Panc1 (cell line): ENCODE measurements around the gene MAP6D1.

ENCODE experiments used
- CTCF ChIP-seq: fragments of 450-650 bp; IDR thresholded peaks from 2 replicates; pipeline ENCODE4 v1.5.1; 2017; ENCODE audit warnings: mild to moderate bottlenecking
- POLR2AphosphoS5 ChIP-seq: IDR thresholded peaks from 2 replicates; pipeline ENCODE4 v1.6.1; 2012; ENCODE audit warnings: mild to moderate bottlenecking, low read depth, low read length, moderate library complexity
- REST ChIP-seq, 2 experiments: IDR thresholded peaks; 2 replicates each; pipeline ENCODE4 v1.6.1; 2011 to 2012; ENCODE audit warnings: low read depth in 2 of 2, control low read depth in 1 of 2, low read length in 1 of 2, mild to moderate bottlenecking in 1 of 2, moderate library complexity in 1 of 2; ENCODE audit not compliant: insufficient read depth in 1 of 2
- SIN3A ChIP-seq: IDR thresholded peaks from 2 replicates; pipeline ENCODE4 v1.6.1; 2012; ENCODE audit warnings: low read depth, mild to moderate bottlenecking, low read length, moderate library complexity, borderline replicate concordance; ENCODE audit not compliant: insufficient read depth

- no peak for TF ChIP-seq CTCF
- no peak for TF ChIP-seq SIN3A
- no peak for TF ChIP-seq POLR2AphosphoS5
- TF ChIP-seq REST (IDR thresholded peaks at IDR 0.05; ENCODE audit: insufficient read depth in 1 of 2, low read depth in 2 of 2, low read length in 1 of 2): no peak
These were observed 9.4 kb downstream of the MAP6D1 start for GRCh38 chr3:183815951-183816475.
